Neural crest cell (in vitro differentiated cells): Measurements from ENCODE around the gene UNC5C. TPM values are rescaled to one million over a fixed set of nuclear protein-coding genes. Genes with fewer than 3 reads are reported as not detected.

Experiments
- DNase-seq: peaks from one replicate; pipeline ENCODE4 v3.0.0; 2021; ENCODE audit warnings: low read depth, mixed read lengths, low spot score
- H3K27ac Mint-ChIP-seq: one replicate; pipeline ENCODE4 v1.8.0; 2021; ENCODE audit warnings: mild to moderate bottlenecking, mixed read lengths; ENCODE audit not compliant: unreplicated experiment
- H3K27me3 Mint-ChIP-seq: 2 replicates; pipeline ENCODE4 v1.8.0; 2021; ENCODE audit warnings: low read depth, mild to moderate bottlenecking, mixed read lengths
- H3K36me3 Mint-ChIP-seq: 2 replicates; pipeline ENCODE4 v1.8.0; 2021; ENCODE audit warnings: low read depth, mild to moderate bottlenecking, mixed read lengths
- H3K4me1 Mint-ChIP-seq: 2 replicates; pipeline ENCODE4 v1.8.0; 2021; ENCODE audit warnings: mixed read lengths
- H3K4me3 Mint-ChIP-seq: one replicate; pipeline ENCODE4 v1.8.0; 2021; ENCODE audit warnings: mild to moderate bottlenecking, mixed read lengths
- H3K9me3 Mint-ChIP-seq: 2 replicates; pipeline ENCODE4 v1.8.0; 2021; ENCODE audit warnings: mixed read lengths
- CTCF ChIP-seq: fragments of 200-600 bp; sonication (generic); conservative IDR thresholded peaks from 2 replicates; pipeline ENCODE4 v1.5.0; 2021; ENCODE audit warnings: antibody characterized with exemption, mild to moderate bottlenecking
- total RNA-seq: library from RNA; stranded (reverse); gene quantifications from 2 replicates; pipeline ENCODE4 v1.2.1, GENCODE V29; 2021

Gene UNC5C
- total RNA-seq, 1 donor from 2014 or later = 6.5 TPM

GRCh38 chr4:95446173-95446572 lies 102.6 kb downstream of the UNC5C start:
- H3K36me3 Mint-ChIP-seq = no peaks in the 10 kb centered on the region
- no peak overlapping the region for H3K4me3 Mint-ChIP-seq
- no peaks in the 10 kb centered on the region for H3K9me3 Mint-ChIP-seq
- H3K27me3 Mint-ChIP-seq = no peaks in the 10 kb centered on the region
- H3K27ac Mint-ChIP-seq = no peak overlapping the region
- no peak for DNase-seq
- TF ChIP-seq CTCF = no peak
- H3K4me1 Mint-ChIP-seq = peaks cover 20% of the 10 kb centered on the region

- Mint-ChIP-seq H3K27ac (no peak overlapping the region), H3K9me3 (no peaks in the 10 kb centered on the region), H3K4me1 (peaks cover 28% of the 10 kb centered on the region), H3K36me3 (no peaks in the 10 kb centered on the region), H3K4me3 (no peak overlapping the region), H3K27me3 (no peaks in the 10 kb centered on the region)
- DNase-seq = no peak
- TF ChIP-seq CTCF = no peak
These were observed 103.5 kb downstream of the UNC5C start for GRCh38 chr4:95445251-95445650.

- TF ChIP-seq CTCF = no peak
- Mint-ChIP-seq H3K27me3 (peaks cover 4% of the 10 kb centered on the region), H3K4me3 (no peak overlapping the region), H3K4me1 (peaks cover 32% of the 10 kb centered on the region), H3K27ac (no peak overlapping the region), H3K9me3 (no peaks in the 10 kb centered on the region), H3K36me3 (no peaks in the 10 kb centered on the region)
- DNase-seq = no peak
These were observed 104.0 kb downstream of the UNC5C start for GRCh38 chr4:95444812-95445211.

- no peaks in the 10 kb centered on the region for H3K36me3 Mint-ChIP-seq
- no peak for TF ChIP-seq CTCF
- peak overlapping the region; percentile 18 for H3K4me3 Mint-ChIP-seq
- H3K4me1 Mint-ChIP-seq = peaks cover 33% of the 10 kb centered on the region
- DNase-seq = no peak
- no peaks in the 10 kb centered on the region for H3K9me3 Mint-ChIP-seq
- H3K27ac Mint-ChIP-seq = no peak overlapping the region
- peaks cover 39% of the 10 kb centered on the region for H3K27me3 Mint-ChIP-seq
These were observed 108.9 kb downstream of the UNC5C start for GRCh38 chr4:95439896-95440295.

GRCh38 chr4:95439071-95439470 lies 109.7 kb downstream of the UNC5C start:
- no peak overlapping the region for H3K4me3 Mint-ChIP-seq
- peaks cover 40% of the 10 kb centered on the region for H3K4me1 Mint-ChIP-seq
- H3K27me3 Mint-ChIP-seq = peaks cover 47% of the 10 kb centered on the region
- H3K27ac Mint-ChIP-seq = no peak overlapping the region
- H3K9me3 Mint-ChIP-seq = no peaks in the 10 kb centered on the region
- no peak for TF ChIP-seq CTCF
- no peak for DNase-seq
- H3K36me3 Mint-ChIP-seq = no peaks in the 10 kb centered on the region

- Mint-ChIP-seq H3K27me3 (peaks cover 76% of the 10 kb centered on the region), H3K36me3 (no peaks in the 10 kb centered on the region), H3K27ac (no peak overlapping the region), H3K4me1 (peaks cover 65% of the 10 kb centered on the region), H3K4me3 (no peak overlapping the region), H3K9me3 (no peaks in the 10 kb centered on the region)
- no peak for DNase-seq
- TF ChIP-seq CTCF = no peak
These were observed 116.3 kb downstream of the UNC5C start for GRCh38 chr4:95432466-95432865.
